NT2/D1 (cell line): Measurements from ENCODE around the gene SLC46A1.
A peak's percentile ranks its signal among the peaks of the same experiment; 100 is the strongest.

ENCODE experiments used
- DNase-seq: peaks from one replicate; pipeline ENCODE4 v3.0.0-alpha.2; 2011; ENCODE audit warnings: low read depth, low spot score
- H3K27me3 ChIP-seq: 2 replicates; pipeline ENCODE4 v1.6.0; 2011; ENCODE audit warnings: mild to moderate bottlenecking; ENCODE audit not compliant: insufficient read length, insufficient read depth
- H3K36me3 ChIP-seq: 2 replicates; pipeline ENCODE4 v1.6.1; 2011; ENCODE audit warnings: mild to moderate bottlenecking, low read length, mixed read lengths; ENCODE audit not compliant: insufficient read depth, insufficient read length
- H3K4me1 ChIP-seq: 2 replicates; pipeline ENCODE4 v1.5.1; 2011; ENCODE audit not compliant: insufficient read depth, insufficient read length
- H3K4me3 ChIP-seq: 2 replicates; pipeline ENCODE4 v1.5.1; 2011; ENCODE audit warnings: low read depth; ENCODE audit not compliant: insufficient read length
- H3K9ac ChIP-seq: 2 replicates; pipeline ENCODE4 v1.6.0; 2011; ENCODE audit warnings: low read depth; ENCODE audit not compliant: insufficient read length
- H3K9me3 ChIP-seq: 2 replicates; pipeline ENCODE4 v1.5.1; 2011; ENCODE audit warnings: mild to moderate bottlenecking, low read length; ENCODE audit not compliant: insufficient read depth
- SUZ12 ChIP-seq: IDR thresholded peaks from 2 replicates; pipeline ENCODE4 v1.6.1; 2011; ENCODE audit not compliant: insufficient read length, insufficient read depth; ENCODE audit errors: extremely low read depth
- YY1 ChIP-seq: IDR thresholded peaks from 2 replicates; pipeline ENCODE4 v1.6.1; 2011; ENCODE audit not compliant: insufficient read length, insufficient read depth
- ZNF274 ChIP-seq: IDR thresholded peaks from 2 replicates; pipeline ENCODE4 v1.6.1; 2011; ENCODE audit warnings: mild to moderate bottlenecking, low read depth, low read length

SLC46A1 gene

GRCh38 chr17:28369684-28370034 is 36.4 kb downstream of the SLC46A1 start:
- peaks cover 16% of the 10 kb centered on the region for H3K36me3 ChIP-seq
- H3K4me1 ChIP-seq, result peaks cover 17% of the 10 kb centered on the region
- H3K27me3 ChIP-seq, result peaks cover 22% of the 10 kb centered on the region
- TF ChIP-seq SUZ12, result no peak
- no peak for TF ChIP-seq YY1
- TF ChIP-seq ZNF274, result no peak
- no peaks in the 10 kb centered on the region for H3K9me3 ChIP-seq
- peak overlapping the region; percentile 6 for H3K9ac ChIP-seq
- DNase-seq, result no peak
- no peak overlapping the region for H3K4me3 ChIP-seq

GRCh38 chr17:28368915-28369683 is 36.9 kb downstream of the SLC46A1 start:
- H3K9ac ChIP-seq, result no peak overlapping the region
- peaks cover 17% of the 10 kb centered on the region for H3K4me1 ChIP-seq
- H3K36me3 ChIP-seq, result peaks cover 22% of the 10 kb centered on the region
- H3K4me3 ChIP-seq, result no peak overlapping the region
- H3K9me3 ChIP-seq, result no peaks in the 10 kb centered on the region
- TF ChIP-seq YY1, result no peak
- TF ChIP-seq ZNF274, result no peak
- TF ChIP-seq SUZ12, result no peak
- peaks cover 22% of the 10 kb centered on the region for H3K27me3 ChIP-seq
- DNase-seq, result no peak

GRCh38 chr17:28368306-28368831 is 37.6 kb downstream of the SLC46A1 start:
- no peak for DNase-seq
- peaks cover 18% of the 10 kb centered on the region for H3K27me3 ChIP-seq
- peaks cover 17% of the 10 kb centered on the region for H3K4me1 ChIP-seq
- H3K4me3 ChIP-seq, result no peak overlapping the region
- TF ChIP-seq ZNF274 (no peak), SUZ12 (no peak), YY1 (no peak)
- H3K9ac ChIP-seq, result no peak overlapping the region
- no peaks in the 10 kb centered on the region for H3K9me3 ChIP-seq
- peaks cover 29% of the 10 kb centered on the region for H3K36me3 ChIP-seq

GRCh38 chr17:28367641-28368305 is 38.2 kb downstream of the SLC46A1 start:
- TF ChIP-seq YY1, result no peak
- TF ChIP-seq ZNF274, result no peak
- TF ChIP-seq SUZ12, result no peak
- Histone ChIP-seq H3K4me1 (peaks cover 17% of the 10 kb centered on the region), H3K9me3 (no peaks in the 10 kb centered on the region), H3K27me3 (peaks cover 12% of the 10 kb centered on the region), H3K36me3 (peaks cover 35% of the 10 kb centered on the region), H3K9ac (no peak overlapping the region), H3K4me3 (no peak overlapping the region)
- DNase-seq, result no peak

GRCh38 chr17:28366605-28367004 is 39.4 kb downstream of the SLC46A1 start:
- Histone ChIP-seq H3K9ac (no peak overlapping the region), H3K36me3 (peaks cover 45% of the 10 kb centered on the region), H3K27me3 (peaks cover under 1% of the 10 kb centered on the region), H3K4me3 (no peak overlapping the region), H3K9me3 (no peaks in the 10 kb centered on the region), H3K4me1 (peaks cover 13% of the 10 kb centered on the region)
- TF ChIP-seq SUZ12, result no peak
- no peak for TF ChIP-seq ZNF274
- TF ChIP-seq YY1, result no peak
- DNase-seq, result no peak

- H3K9me3 ChIP-seq, result no peaks in the 10 kb centered on the region
- no peaks in the 10 kb centered on the region for H3K27me3 ChIP-seq
- peaks cover 57% of the 10 kb centered on the region for H3K36me3 ChIP-seq
- H3K9ac ChIP-seq, result no peak overlapping the region
- H3K4me3 ChIP-seq, result no peak overlapping the region
- DNase-seq, result no peak
- peaks cover 10% of the 10 kb centered on the region for H3K4me1 ChIP-seq
- TF ChIP-seq ZNF274, result no peak
- no peak for TF ChIP-seq YY1
- TF ChIP-seq SUZ12, result no peak
Observed at GRCh38 chr17:28365487-28365886, 40.5 kb downstream of the SLC46A1 start.

- Histone ChIP-seq H3K36me3 (peaks cover 62% of the 10 kb centered on the region), H3K4me1 (peaks cover 6% of the 10 kb centered on the region), H3K9me3 (no peaks in the 10 kb centered on the region), H3K4me3 (no peak within 1 kb of the TSS), H3K27me3 (no peaks in the 10 kb centered on the region), H3K9ac (no peak within 1 kb of the TSS)
- TF ChIP-seq YY1, result no peak
- TF ChIP-seq ZNF274, result no peak
- no peak for TF ChIP-seq SUZ12
- no peak for DNase-seq
Observed at GRCh38 chr17:28364665-28365363, 41.2 kb downstream of the SLC46A1 start, which contains the start of gene SEBOX. Gene SEBOX (minus strand): TSS chr17:28365199. CDS start chr17:28365151, 48 bp downstream.
